GM19240 (cell line): ENCODE measurements around the gene RAB3C.
"Not testable (repeated sequence)": the region's sequence is repeated elsewhere in the genome, so short reads cannot be mapped to it uniquely, and the experiment has no call there.

Experiments used
- DNase-seq: peaks from one replicate; pipeline ENCODE4 v3.0.0; 2011; ENCODE audit warnings: low spot score; ENCODE audit not compliant: insufficient read length

Gene RAB3C

GRCh38 chr5:58674711-58675110 is 91.8 kb downstream of the RAB3C start:
- DNase-seq: no peak

- DNase-seq: no peak
Measured at GRCh38 chr5:58675341-58675740, 92.5 kb downstream of the RAB3C start.

GRCh38 chr5:58677650-58678049 is 94.8 kb downstream of the RAB3C start:
- no peak for DNase-seq

GRCh38 chr5:58680503-58680902 is 97.6 kb downstream of the RAB3C start:
- DNase-seq: no peak

- DNase-seq: no peak
Measured at GRCh38 chr5:58681943-58682342, 99.1 kb downstream of the RAB3C start.

GRCh38 chr5:58683567-58683966 is 100.7 kb downstream of the RAB3C start:
- no peak for DNase-seq

GRCh38 chr5:58687079-58687478 is 104.2 kb downstream of the RAB3C start:
- DNase-seq: no peak

- DNase-seq: no peak
Measured at GRCh38 chr5:58687595-58687994, 104.7 kb downstream of the RAB3C start.

GRCh38 chr5:58699088-58699761 is 116.3 kb downstream of the RAB3C start:
- not testable (repeated sequence) for DNase-seq

GRCh38 chr5:58699762-58700118 is 116.9 kb downstream of the RAB3C start:
- DNase-seq: no peak

GRCh38 chr5:58703925-58704555 is 121.2 kb downstream of the RAB3C start:
- DNase-seq: no peak

GRCh38 chr5:58706736-58707135 is 123.9 kb downstream of the RAB3C start:
- no peak for DNase-seq

- DNase-seq: no peak
Measured at GRCh38 chr5:58708456-58708855, 125.6 kb downstream of the RAB3C start.

- DNase-seq: not testable (repeated sequence)
Measured at GRCh38 chr5:58710425-58710824, 127.5 kb downstream of the RAB3C start.

- no peak for DNase-seq
Measured at GRCh38 chr5:58710871-58711270, 128.0 kb downstream of the RAB3C start.

- no peak for DNase-seq
Measured at GRCh38 chr5:58711965-58712364, 129.1 kb downstream of the RAB3C start.

GRCh38 chr5:58714046-58714445 is 131.2 kb downstream of the RAB3C start:
- DNase-seq: no peak

- no peak for DNase-seq
Measured at GRCh38 chr5:58715997-58716656, 133.3 kb downstream of the RAB3C start.

GRCh38 chr5:58716713-58717112 is 133.8 kb downstream of the RAB3C start:
- no peak for DNase-seq

GRCh38 chr5:58717303-58718007 is 134.6 kb downstream of the RAB3C start:
- DNase-seq: no peak

- DNase-seq: no peak
Measured at GRCh38 chr5:58718269-58718978, 135.5 kb downstream of the RAB3C start.

GRCh38 chr5:58722160-58722559 is 139.3 kb downstream of the RAB3C start:
- DNase-seq: no peak
